H1 (cell line): ENCODE results near the gene TP73. TPM values are rescaled to one million over a fixed set of nuclear protein-coding genes. Genes with fewer than 3 reads are reported as not detected.

ENCODE experiments used
- ATF2 ChIP-seq: IDR thresholded peaks from 2 replicates; pipeline ENCODE4 v1.6.1; 2012; ENCODE audit warnings: low read length, inconsistent platforms
- CEBPB ChIP-seq: IDR thresholded peaks from 2 replicates; pipeline ENCODE4 v1.6.1; 2012; ENCODE audit warnings: low read depth, low read length
- CREB1 ChIP-seq: IDR thresholded peaks from 2 replicates; pipeline ENCODE4 v1.6.1; 2012; ENCODE audit warnings: inconsistent platforms
- CTCF ChIP-seq, 3 experiments: IDR thresholded peaks; 1 replicate in 2 of 3; 2 replicates in 1 of 3; pipeline versions ENCODE4 v1.5.1 to v1.6.1; 2011; ENCODE audit warnings: low read length in 3 of 3, mild to moderate bottlenecking in 3 of 3, inconsistent platforms in 2 of 3, low read depth in 1 of 3, moderate library complexity in 1 of 3; ENCODE audit not compliant: insufficient read depth in 1 of 3; ENCODE audit errors: control extremely low read depth in 1 of 3
- GTF2F1 ChIP-seq: IDR thresholded peaks from 2 replicates; pipeline ENCODE4 v1.6.1; 2012; ENCODE audit warnings: low read depth, low read length, improper control_type of control experiment, borderline replicate concordance
- JUN ChIP-seq: IDR thresholded peaks from 2 replicates; pipeline ENCODE4 v1.6.1; 2011; ENCODE audit warnings: low read depth, mild to moderate bottlenecking, improper control_type of control experiment, low read length
- NRF1 ChIP-seq: IDR thresholded peaks from 2 replicates; pipeline ENCODE4 v1.6.1; 2011; ENCODE audit warnings: mild to moderate bottlenecking, low read depth, low read length, improper control_type of control experiment
- polyA plus RNA-seq, 7 experiments: library from polyadenylated mRNA; depleted of rRNA in 3 of 7; stranded (reverse) in 5 of 7; unstranded in 2 of 7; fragments of >200 nt in 5 of 7; fragments of 200-250 nt in 2 of 7; gene quantifications; 1 replicate in 5 of 7; 2 replicates in 1 of 7; 4 replicates in 1 of 7; pipeline versions ENCODE4 v1.2.1 to v1.2.3, GENCODE V29; 2011 to 2013; ENCODE audit warnings: missing spikeins in 2 of 7, mixed read lengths in 2 of 7
- total RNA-seq: library from RNA; stranded (reverse); fragmentation: NEBNext Ultra II Directional; extraction: Animal tissue kit (Norgen Biotek cat#: 25700); gene quantifications from 2 replicates; pipeline ENCODE4 v1.2.1, GENCODE V29; 2021

Gene TP73
- total and polyA plus RNA-seq, 2 of the 8 experiments (the other 6 are each of a cell fraction or from before 2014, with no cell fraction given) = 2.6 to 3.1 TPM

GRCh38 chr1:3618881-3619671 lies 33.2 kb upstream of the TP73 start (continued):
- peak in 2 of 3 experiments; percentile 79 to 93; a peak in 3 of 4 replicates for TF ChIP-seq CTCF (IDR thresholded peaks at IDR 0.05; ENCODE audit: control extremely low read depth in 1 of 3, insufficient read depth in 1 of 3, low read depth in 1 of 3, low read length in 3 of 3)
- no peak for TF ChIP-seq NRF1
- TF ChIP-seq GTF2F1 = no peak
- TF ChIP-seq JUN = no peak
- 0 out of 2 replicates have a peak, but pooled peaks have one; percentile 16 for TF ChIP-seq CEBPB
- TF ChIP-seq CREB1 = no peak
- TF ChIP-seq ATF2 = no peak
